Vagina (tissue), 2 donors: ENCODE results near the gene BFSP1. TPM values are rescaled to one million over a fixed set of nuclear protein-coding genes. Genes with fewer than 3 reads are reported as not detected.

Source experiments
- DNase-seq, 2 donors: peaks; one replicate each; pipeline ENCODE4 v3.0.0-alpha.2; 2017; ENCODE audit errors: extremely low spot score in 2 of 2
- H3K27ac ChIP-seq: fragments of 200-600 bp; sonication (generic); one replicate; pipeline ENCODE4 v1.5.1; 2019
- H3K27me3 ChIP-seq: fragments of 200-600 bp; sonication (generic); one replicate; pipeline ENCODE4 v1.5.1; 2019
- H3K36me3 ChIP-seq, 2 donors: fragments of 200-600 bp; sonication (generic); one replicate each; pipeline ENCODE4 v1.5.1; 2017 to 2019
- H3K4me1 ChIP-seq: fragments of 200-600 bp; sonication (generic); one replicate; pipeline ENCODE4 v1.5.1; 2019
- H3K4me3 ChIP-seq, 2 donors: fragments of 200-600 bp; sonication (generic); 1 replicate in 1 of 2; 2 replicates in 1 of 2; pipeline ENCODE4 v1.5.1; 2016 to 2019
- H3K9me3 ChIP-seq: fragments of 200-600 bp; sonication (generic); one replicate; pipeline ENCODE4 v1.5.1; 2019
- POLR2A ChIP-seq, 2 donors: fragments of 450-650 bp; IDR thresholded peaks; one replicate each; pipeline ENCODE4 v1.6.1; 2017; ENCODE audit warnings: antibody characterized with exemption in 2 of 2, mild to moderate bottlenecking in 2 of 2, moderate library complexity in 2 of 2
- POLR2AphosphoS5 ChIP-seq, 2 donors: sonication (generic); formaldehyde crosslinking; IDR thresholded peaks; one replicate each; pipeline ENCODE4 v1.9.0; 2017; ENCODE audit warnings: antibody characterized with exemption in 2 of 2, mild to moderate bottlenecking in 2 of 2, low read depth in 1 of 2; ENCODE audit not compliant: insufficient read depth in 1 of 2
- intact Hi-C: fragments of 100-400 bp; cut with DNase I; formaldehyde crosslinking; loops from one replicate; pipeline ENCODE4 v1.15.1; 2023
- total RNA-seq: library from RNA; depleted of rRNA; stranded (reverse); fragments of >200 nt; gene quantifications from one replicate; pipeline ENCODE4 v1.2.3, GENCODE V29; 2016
- TF ChIP-seq, protein P1 (sequence below), 3 experiments: fragments of 450-650 bp in 2 of 3; fragments of 200-600 bp in 1 of 3; sonication (generic) in 1 of 3; IDR thresholded peaks; one replicate each; pipeline ENCODE4 v1.5.1; 2017 to 2019; ENCODE audit warnings: antibody characterized with exemption in 3 of 3, mild to moderate bottlenecking in 2 of 3, moderate library complexity in 2 of 3

Gene BFSP1
- total RNA-seq, result 0.49 TPM

DNA sequence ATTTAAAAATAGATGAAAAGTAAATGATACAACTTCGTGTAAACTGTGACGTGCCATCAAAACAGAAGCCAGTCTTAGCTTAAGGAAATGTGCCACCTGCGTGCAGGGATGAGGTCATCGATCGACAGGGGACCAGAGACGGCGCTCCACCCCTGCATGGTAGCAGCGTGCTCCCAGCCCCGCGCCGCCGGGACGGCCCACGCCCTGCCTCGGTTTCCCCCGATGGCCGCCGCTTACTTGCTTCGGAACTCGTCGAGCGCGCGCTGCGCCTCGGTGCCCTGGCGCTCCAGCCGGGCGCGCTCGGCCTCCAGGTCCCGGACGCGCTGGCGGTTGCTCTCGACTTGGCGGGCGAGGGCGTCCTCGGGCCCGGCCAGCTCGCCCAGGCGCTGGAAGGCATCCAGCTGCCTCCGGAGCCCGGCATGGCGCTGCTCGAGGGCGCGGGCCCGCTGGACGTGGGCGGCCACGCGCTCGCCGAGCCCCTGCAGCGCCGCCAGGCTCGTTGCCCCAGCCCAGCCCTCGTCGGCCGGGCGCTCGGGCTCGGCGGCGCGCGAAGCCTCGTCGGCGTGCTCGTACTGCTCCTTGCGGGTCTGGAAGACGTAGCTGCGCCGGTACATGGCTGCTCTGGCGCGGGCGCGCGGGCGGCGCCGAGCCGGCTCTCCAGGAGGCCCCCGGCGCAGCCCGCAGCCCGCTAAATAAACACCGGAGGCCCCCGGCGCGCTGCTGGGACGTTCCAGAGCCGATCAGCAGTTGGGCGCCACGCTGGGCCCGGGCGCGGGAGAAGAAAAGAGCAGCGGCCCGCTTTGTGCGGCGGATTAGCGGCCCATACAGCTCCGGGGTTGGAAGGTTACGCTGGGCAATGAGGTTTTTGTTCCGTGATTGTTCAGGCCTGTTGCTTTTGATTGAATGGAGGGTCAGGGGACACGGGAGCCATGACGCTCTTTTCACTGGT is at the start of gene BFSP1:
BFSP1 (minus strand) TSS at position 664 of the 949 bp plus-strand sequence; CDS start at position 614, 50 bp downstream.
- H3K9me3 ChIP-seq, result no peaks in the 10 kb centered on the region
- no peak for DNase-seq
- intact Hi-C loops, result loop anchor here (10.0 kb wide), 2 partner anchors 154 to 364 kb away; partner anchors contain the start of gene RRBP1
- H3K27me3 ChIP-seq, result no peaks in the 10 kb centered on the region
- TF ChIP-seq, protein P1, sequence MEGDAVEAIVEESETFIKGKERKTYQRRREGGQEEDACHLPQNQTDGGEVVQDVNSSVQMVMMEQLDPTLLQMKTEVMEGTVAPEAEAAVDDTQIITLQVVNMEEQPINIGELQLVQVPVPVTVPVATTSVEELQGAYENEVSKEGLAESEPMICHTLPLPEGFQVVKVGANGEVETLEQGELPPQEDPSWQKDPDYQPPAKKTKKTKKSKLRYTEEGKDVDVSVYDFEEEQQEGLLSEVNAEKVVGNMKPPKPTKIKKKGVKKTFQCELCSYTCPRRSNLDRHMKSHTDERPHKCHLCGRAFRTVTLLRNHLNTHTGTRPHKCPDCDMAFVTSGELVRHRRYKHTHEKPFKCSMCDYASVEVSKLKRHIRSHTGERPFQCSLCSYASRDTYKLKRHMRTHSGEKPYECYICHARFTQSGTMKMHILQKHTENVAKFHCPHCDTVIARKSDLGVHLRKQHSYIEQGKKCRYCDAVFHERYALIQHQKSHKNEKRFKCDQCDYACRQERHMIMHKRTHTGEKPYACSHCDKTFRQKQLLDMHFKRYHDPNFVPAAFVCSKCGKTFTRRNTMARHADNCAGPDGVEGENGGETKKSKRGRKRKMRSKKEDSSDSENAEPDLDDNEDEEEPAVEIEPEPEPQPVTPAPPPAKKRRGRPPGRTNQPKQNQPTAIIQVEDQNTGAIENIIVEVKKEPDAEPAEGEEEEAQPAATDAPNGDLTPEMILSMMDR (IDR thresholded peaks at IDR 0.05), result no peak
- TF ChIP-seq POLR2AphosphoS5 (IDR thresholded peaks at IDR 0.05; ENCODE audit: insufficient read depth in 1 of 2, low read depth in 1 of 2), result no peak
- TF ChIP-seq POLR2A (IDR thresholded peaks at IDR 0.05), result no peak
- H3K4me1 ChIP-seq, result peaks cover 20% of the 10 kb centered on the region
- H3K4me3 ChIP-seq, result peak within 1 kb of the TSS; percentile 46 to 49
- H3K27ac ChIP-seq, result peak within 1 kb of the TSS; percentile 56
- H3K36me3 ChIP-seq, result no peaks in the 10 kb centered on the region

DNA sequence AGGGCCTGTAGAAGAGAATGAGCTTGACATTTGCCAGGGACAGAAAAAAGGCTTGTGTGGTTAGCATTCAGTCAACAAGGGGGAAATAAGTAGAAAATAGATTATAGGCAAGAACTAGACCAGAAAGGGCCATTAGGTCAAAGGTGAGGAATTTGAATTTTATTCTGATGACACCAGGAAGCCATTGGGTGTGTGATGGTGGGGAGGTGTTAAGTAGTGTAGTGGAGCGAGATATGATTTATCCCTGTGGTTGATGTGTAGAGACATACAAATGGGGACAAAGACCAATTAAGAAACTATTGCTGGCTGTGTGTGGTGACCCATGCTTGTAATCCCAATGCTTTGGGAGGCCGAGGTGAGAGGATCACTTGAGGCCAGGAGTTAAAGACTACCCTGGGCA is 49.7 kb upstream of the BFSP1 start:
- no peaks in the 10 kb centered on the region for H3K36me3 ChIP-seq
- H3K9me3 ChIP-seq, result no peaks in the 10 kb centered on the region
- H3K4me1 ChIP-seq, result peaks cover 65% of the 10 kb centered on the region
- TF ChIP-seq, protein P1 (IDR thresholded peaks at IDR 0.05), result no peak
- TF ChIP-seq POLR2AphosphoS5 (IDR thresholded peaks at IDR 0.05; ENCODE audit: insufficient read depth in 1 of 2, low read depth in 1 of 2), result no peak
- no peak for TF ChIP-seq POLR2A (IDR thresholded peaks at IDR 0.05)
- intact Hi-C loops, result no loop called here
- no peak overlapping the region for H3K4me3 ChIP-seq
- DNase-seq, result no peak
- no peaks in the 10 kb centered on the region for H3K27me3 ChIP-seq
- H3K27ac ChIP-seq, result no peak overlapping the region

DNA sequence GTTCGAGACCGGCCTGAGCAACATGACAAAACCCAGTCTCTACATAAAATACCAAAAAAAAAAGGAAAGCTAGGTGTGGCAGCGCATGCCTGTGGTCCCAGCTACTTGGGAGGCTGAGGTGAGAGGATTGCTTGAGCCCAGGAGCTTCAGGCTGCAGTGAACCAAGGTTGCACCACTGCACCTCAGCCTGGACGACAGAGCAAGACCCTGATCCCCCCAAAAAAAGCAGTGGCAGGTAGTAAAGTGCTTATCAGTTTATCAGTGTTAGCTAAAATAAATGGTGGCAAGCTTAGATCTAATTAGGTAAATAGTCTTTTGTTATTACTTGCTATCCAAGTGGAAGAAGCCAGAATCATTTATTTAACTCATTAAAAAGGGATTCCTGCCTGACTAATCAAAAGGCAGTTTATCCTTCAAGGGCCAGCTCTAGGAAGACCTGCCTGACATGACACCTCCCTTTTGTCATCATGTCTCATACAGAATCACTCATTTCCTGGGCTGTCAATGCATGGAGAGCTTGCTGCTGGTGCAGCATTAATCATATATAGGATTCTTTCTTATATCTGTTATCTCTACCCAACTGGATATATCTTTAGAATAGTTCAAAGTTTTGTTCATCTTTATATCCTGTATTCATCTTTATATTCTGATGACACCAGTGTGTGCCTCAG is 48.3 kb upstream of the BFSP1 start:
- no peak overlapping the region for H3K27ac ChIP-seq
- TF ChIP-seq POLR2AphosphoS5 (IDR thresholded peaks at IDR 0.05; ENCODE audit: insufficient read depth in 1 of 2, low read depth in 1 of 2), result no peak
- TF ChIP-seq, protein P1 (IDR thresholded peaks at IDR 0.05), result no peak
- TF ChIP-seq POLR2A (IDR thresholded peaks at IDR 0.05), result no peak
- H3K9me3 ChIP-seq, result no peaks in the 10 kb centered on the region
- H3K4me1 ChIP-seq, result peaks cover 60% of the 10 kb centered on the region
- H3K36me3 ChIP-seq, result no peaks in the 10 kb centered on the region
- no peak for DNase-seq
- no peak overlapping the region for H3K4me3 ChIP-seq
- H3K27me3 ChIP-seq, result no peaks in the 10 kb centered on the region
- intact Hi-C loops, result no loop called here

DNA sequence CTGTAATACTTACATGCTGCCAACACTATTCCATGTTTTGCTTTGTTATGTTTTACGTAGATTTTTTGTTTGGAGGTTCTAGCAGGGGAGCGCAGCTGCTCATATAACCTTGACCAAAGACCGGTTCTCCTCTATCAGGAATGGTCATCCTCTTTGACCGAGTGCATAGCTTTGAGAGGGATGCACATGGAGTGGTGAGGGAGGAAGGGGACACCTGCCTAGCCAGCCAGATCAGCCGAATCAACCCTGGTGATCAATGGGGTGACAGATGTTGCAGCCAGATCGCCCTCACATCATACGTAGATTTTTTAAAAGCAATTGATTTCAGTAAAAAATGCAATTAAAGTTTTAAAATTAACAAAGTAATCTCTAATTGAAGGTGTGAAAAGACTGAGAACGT is 45.0 kb upstream of the BFSP1 start:
- no peak overlapping the region for H3K4me3 ChIP-seq
- H3K9me3 ChIP-seq, result no peaks in the 10 kb centered on the region
- TF ChIP-seq POLR2AphosphoS5 (IDR thresholded peaks at IDR 0.05; ENCODE audit: insufficient read depth in 1 of 2, low read depth in 1 of 2) (no peak), POLR2A (IDR thresholded peaks at IDR 0.05) (no peak)
- TF ChIP-seq, protein P1 (IDR thresholded peaks at IDR 0.05), result no peak
- intact Hi-C loops, result no loop called here
- no peaks in the 10 kb centered on the region for H3K36me3 ChIP-seq
- H3K27me3 ChIP-seq, result no peaks in the 10 kb centered on the region
- H3K4me1 ChIP-seq, result peaks cover 85% of the 10 kb centered on the region
- no peak for DNase-seq
- no peak overlapping the region for H3K27ac ChIP-seq
